Measurements from ENCODE around the gene KDM7A.

KDM7A gene

GRCh38 chr7:140084972-140085371 lies 91.8 kb downstream of the KDM7A start:
- no peak for DNase-seq (ENCODE audit: low spot score)

GRCh38 chr7:140084142-140084655 lies 92.6 kb downstream of the KDM7A start:
- no peak for DNase-seq (ENCODE audit: low spot score)

- DNase-seq (ENCODE audit: low spot score) = no peak
Observed at GRCh38 chr7:140082770-140083169, 94.0 kb downstream of the KDM7A start.

- DNase-seq (ENCODE audit: low spot score) = no peak
Observed at GRCh38 chr7:140081774-140082425, 94.9 kb downstream of the KDM7A start.

GRCh38 chr7:140080919-140081318 lies 95.9 kb downstream of the KDM7A start:
- DNase-seq (ENCODE audit: low spot score) = no peak

DNA sequence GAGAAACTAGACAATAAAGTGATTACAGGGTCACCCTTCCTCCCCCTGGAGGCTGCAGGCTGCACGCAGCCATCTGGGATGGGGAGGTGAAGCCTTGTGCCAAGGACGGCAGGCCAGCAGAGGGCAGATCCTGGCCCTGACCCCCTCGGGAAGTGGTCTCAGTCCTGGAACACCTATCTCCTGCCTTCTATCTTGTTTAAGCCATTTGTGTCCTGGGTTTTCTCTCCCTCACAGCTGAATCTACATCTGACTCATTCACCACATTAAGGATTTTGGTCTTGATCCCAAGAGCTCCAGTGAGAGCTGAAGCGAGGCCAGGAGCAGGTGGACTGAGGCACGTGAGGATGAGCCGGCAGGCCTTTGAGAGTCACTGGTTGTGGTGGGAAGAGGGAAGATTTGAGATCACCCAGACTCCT lies 97.7 kb downstream of the KDM7A start:
- DNase-seq (ENCODE audit: low spot score) = peak; percentile 82

DNA sequence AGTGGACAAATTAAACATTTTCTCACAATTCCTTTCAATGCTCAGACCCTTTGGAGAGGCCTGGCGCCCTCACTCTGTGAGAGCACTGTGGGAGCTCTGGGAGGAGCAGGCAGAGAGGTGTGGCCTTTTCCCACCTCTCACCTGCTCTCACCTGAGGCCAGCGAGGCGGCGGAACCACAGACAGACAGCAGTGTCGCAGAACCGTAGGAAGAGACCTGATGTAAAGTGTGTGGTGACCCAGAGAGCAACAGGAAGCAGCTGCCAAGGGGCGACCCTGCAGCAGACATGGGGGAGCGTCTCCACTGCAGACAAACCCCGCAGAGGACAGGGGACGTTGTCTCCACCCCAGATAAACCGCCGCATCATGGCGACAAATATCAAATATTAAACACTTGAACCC lies 98.4 kb downstream of the KDM7A start:
- no peak for DNase-seq (ENCODE audit: low spot score)

DNA sequence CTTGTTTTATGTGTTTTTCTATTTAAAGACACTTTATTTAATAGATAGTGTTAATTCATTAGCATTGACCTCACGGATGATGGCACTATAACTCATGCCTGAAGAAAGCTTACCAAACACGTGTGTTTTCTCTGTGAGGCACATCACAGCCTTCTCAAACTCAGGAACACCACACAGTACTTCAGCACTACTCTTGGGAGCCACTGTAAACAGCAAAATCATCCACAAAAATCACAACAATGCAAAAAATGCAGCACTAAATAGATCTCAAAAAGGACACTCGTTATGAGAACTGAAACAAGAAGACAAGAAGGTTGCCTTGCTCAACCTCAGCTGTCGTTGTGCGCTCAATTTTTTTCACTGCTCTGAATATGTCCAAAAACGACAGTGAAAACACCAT lies 102.0 kb downstream of the KDM7A start:
- DNase-seq (ENCODE audit: low spot score) = no peak

DNA sequence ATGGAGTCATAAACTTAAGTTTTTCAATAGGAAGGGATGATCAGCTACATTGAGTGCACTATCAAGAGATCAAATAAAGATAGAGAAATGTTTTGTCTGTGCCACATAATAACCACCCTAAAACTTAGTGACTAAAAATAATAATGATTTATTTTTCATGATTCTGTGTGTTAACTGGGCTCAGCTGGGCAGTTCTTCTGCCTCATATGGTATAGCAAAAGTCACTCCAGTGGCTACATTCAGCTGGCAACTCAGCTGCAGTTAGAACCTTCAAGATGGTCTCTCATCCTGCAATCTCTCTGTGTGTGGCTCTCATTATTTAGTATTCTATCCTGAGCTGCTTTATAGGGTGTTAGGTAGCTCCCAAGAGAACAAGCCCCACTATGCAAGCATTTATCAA lies 106.2 kb downstream of the KDM7A start:
- no peak for DNase-seq (ENCODE audit: low spot score)

DNA sequence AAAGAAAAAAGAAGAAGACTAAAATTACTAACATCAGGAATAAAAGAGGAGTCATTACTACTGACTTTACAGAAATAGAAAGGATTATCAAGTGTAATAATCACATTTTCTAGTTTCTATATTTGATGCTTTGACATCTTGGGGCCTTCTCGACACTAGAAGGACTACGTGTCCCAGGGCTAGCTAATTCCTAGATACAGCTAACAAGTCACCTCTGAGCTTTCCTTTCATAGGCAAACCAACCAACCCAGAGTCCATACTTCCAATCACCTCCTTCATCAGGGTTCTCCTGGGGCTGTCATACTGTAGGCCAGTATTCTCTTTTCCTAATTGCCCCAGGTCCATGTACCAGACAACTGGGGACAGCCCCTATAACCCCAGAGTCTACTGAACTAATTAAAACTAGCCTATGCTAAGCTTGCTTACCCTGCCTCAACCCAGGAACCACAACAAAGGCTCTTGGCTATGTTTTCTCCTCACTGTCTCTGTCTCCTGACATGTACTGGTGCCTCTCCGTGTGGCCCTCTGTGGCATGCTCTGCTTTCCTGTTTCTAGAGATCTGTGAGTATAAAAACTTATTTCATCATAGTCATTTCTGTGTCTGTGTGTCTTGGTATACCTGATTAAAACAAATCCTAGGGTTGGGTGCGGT lies 107.4 kb downstream of the KDM7A start:
- DNase-seq (ENCODE audit: low spot score) = no peak

DNA sequence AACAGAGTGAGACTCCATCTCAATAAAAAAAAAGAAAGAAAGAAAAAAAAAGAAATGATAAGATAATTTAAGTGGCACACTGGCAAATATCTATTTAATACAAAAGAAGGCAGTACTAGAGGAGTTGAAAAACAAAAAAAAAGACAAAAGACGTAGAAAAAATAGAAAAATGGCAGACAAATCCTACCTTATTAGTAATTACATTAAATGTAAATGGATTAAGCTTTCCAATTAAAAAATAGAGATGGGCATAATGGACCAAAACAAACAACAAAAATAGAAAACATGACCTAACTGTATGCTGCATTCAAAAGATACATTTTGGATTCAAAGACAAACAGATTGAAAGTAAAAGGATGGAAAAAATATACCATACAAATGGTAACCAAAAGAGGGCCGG lies 108.8 kb downstream of the KDM7A start:
- no peak for DNase-seq (ENCODE audit: low spot score)

GRCh38 chr7:140067052-140067451 lies 109.7 kb downstream of the KDM7A start:
- no peak for DNase-seq (ENCODE audit: low spot score)

- DNase-seq (ENCODE audit: low spot score) = peak; percentile 80
Observed at GRCh38 chr7:140062528-140063299, 114.1 kb downstream of the KDM7A start, which contains the start of gene PARP12. PARP12 (minus strand) TSS chr7:140062951; CDS start chr7:140062847, 104 bp downstream.

- peak; percentile 45 for DNase-seq (ENCODE audit: low spot score)
Observed at GRCh38 chr7:140062118-140062527, 114.7 kb downstream of the KDM7A start.

DNA sequence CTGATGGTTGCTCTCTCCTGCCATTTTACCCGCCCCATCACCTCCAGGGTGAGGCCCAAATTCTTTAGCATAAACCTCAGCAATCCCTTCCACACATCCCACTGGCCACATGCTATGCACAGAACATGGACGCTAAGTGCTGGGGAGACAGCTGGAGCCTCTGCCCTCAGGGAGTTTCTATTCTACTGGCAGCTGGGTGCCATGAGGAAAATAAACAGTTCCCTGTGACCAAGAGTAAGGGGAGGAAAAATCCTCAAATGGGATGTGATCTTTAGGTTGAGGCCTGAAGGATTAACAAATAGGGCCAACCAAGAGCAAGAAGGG lies 115.2 kb downstream of the KDM7A start:
- no peak for DNase-seq (ENCODE audit: low spot score)

DNA sequence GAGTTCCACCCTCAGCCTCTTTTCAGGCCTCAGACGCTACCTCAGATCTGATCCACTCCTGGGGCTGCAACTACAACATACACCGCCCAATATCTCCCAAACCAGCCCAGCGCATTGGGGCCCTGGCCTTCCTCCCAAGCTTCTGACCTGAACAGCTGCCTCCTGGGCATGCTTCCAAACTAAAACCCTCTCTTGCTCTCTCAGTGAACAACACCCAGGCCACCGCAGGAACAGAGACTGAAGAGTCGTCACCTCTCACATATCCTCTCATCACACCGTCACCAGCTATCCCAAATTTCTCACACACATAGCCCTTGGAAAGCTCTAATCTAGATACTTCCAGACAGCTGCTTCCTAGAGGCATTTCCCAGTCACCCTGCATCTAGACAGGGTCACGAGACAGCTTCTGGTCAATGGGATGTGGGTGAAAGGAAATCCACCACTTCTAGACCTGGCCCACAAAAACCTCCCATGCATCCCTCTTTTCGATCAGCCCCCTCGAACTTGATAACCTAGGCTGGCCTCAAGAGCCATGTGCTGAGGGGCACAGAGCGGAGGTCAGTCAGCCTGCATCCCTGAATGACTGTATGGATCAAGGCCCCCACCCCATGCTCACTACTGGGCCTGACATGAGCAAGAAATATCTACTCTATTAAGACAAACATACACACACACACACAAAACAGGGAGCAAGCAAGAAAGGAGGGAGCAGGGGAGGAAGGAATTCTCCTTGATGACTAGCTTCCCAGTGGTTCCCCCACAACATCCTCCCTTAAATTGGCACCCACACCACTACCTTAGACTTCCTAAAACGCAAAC lies 115.8 kb downstream of the KDM7A start:
- DNase-seq (ENCODE audit: low spot score) = no peak

GRCh38 chr7:140060243-140060630 lies 116.5 kb downstream of the KDM7A start:
- DNase-seq (ENCODE audit: low spot score) = no peak

DNA sequence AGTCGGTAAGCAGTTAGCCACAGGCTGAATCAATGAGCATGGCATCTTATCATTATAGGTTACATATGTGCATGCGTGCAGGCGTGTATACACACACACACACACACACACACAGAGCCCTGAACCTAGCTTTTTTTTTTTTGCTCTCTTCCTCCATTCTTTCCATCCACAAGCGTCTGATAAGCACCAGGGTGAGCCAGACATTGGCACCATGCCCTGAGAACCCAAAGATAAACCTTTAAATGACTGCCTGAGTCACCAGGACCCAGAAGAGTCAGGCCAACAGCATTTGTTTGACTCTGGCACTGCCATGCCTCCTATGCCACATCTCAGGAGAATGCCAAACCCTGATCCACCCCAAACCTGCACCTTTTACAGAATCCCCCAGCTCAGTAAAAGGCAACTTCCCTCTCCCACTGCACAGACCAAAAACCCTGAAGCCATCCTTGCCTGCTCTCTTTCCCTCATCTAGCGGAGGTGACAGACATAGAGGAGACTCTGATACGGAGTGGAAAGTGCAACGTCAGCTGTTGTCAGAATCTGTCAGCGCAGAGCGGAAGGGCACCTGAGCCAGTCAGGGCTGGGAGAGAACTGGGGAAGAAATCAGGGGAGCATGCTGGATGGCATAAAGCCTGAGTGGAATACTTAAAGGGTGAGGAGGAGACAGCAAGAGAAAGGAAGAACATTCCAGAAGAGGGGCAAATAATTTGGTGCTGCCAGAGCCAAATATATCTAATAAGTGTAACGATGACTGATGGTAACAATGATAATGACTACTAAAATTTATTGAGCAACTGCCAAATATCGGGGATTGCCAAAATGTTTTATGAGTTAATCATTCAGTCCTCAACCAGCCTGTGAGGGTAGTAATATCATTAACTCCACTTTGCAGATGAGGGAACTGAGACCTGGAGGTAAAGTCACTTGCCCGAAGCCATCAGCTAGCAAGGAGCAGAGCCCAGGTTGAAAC lies 117.2 kb downstream of the KDM7A start:
- no peak for DNase-seq (ENCODE audit: low spot score)

DNA sequence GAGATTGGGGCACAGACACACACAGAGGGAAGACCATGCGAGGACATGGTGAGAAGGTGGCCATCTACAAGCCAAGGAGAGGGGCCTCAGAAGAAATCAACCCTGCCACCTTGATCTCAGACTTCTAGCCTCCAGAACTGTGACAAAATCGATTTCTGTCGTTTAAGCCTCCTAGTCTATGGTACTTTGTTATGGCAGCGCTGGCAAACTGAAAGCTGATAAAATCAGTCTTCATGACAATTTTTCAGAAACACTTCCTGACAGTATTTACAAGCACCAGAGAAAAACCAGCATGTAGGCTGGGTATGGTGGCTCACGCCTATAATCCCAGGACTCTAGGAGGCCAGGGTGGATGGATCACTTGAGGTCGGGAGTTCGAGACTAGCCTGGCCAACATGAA lies 118.3 kb downstream of the KDM7A start:
- no peak for DNase-seq (ENCODE audit: low spot score)

DNA sequence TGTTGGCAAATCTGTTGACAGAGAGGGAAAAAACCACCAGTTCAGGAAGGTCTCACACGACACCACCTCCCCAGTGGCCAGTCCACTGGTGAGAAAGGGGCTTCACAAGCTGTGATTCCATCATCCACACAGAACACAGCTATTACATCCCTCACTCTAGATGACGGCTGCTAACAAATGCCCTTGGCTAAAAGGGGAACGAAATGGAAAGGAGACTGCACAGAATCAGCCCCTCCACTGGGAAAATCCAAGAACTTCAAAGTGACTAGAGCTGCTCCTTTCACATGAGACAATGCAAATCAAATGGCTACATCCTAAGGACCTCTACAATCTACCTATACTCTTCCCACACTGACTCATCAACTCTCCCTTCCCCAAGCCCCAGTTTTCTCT lies 119.6 kb downstream of the KDM7A start:
- DNase-seq (ENCODE audit: low spot score) = no peak

All from HuH-7 (cell line).